ENCODE results near the gene GCNA.

Gene GCNA

DNA sequence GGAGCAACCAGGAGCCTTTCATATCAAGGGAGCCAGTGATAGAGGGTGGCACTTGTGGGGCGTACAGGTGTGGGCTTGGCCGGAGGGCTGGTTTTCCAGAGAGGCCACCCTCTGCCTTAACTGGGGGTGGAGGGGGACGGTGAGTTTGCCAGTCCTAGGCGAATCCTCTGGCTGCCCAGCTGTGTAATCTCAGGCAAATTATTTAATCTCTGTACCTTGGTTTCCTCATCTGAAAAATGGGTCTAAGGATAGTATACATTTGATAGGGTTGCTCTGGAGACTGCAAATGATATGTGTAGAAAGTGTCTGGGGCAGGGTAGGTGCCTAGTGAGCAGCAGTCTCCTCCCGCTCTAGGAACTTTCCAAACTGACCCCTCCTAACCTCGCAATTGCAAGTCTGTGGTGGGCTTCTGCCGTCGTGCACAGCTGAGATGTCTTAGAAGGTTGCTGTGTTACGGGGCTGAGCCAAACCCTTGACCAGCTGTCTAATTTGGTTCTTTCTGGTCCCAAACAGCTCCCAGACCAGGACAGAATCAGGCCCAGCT is 43.9 kb downstream of the GCNA start:
- H3K27me3 ChIP-seq, result no peaks in the 10 kb centered on the region
- no peaks in the 10 kb centered on the region for H3K36me3 ChIP-seq
- H3K4me3 ChIP-seq (ENCODE audit: low read depth, low read length), result no peak overlapping the region
- no peaks in the 10 kb centered on the region for H3K4me1 ChIP-seq
- TF ChIP-seq, protein P1, sequence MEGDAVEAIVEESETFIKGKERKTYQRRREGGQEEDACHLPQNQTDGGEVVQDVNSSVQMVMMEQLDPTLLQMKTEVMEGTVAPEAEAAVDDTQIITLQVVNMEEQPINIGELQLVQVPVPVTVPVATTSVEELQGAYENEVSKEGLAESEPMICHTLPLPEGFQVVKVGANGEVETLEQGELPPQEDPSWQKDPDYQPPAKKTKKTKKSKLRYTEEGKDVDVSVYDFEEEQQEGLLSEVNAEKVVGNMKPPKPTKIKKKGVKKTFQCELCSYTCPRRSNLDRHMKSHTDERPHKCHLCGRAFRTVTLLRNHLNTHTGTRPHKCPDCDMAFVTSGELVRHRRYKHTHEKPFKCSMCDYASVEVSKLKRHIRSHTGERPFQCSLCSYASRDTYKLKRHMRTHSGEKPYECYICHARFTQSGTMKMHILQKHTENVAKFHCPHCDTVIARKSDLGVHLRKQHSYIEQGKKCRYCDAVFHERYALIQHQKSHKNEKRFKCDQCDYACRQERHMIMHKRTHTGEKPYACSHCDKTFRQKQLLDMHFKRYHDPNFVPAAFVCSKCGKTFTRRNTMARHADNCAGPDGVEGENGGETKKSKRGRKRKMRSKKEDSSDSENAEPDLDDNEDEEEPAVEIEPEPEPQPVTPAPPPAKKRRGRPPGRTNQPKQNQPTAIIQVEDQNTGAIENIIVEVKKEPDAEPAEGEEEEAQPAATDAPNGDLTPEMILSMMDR (IDR thresholded peaks at IDR 0.05; ENCODE audit: low read depth, low read length), result no peak
- H3K9me3 ChIP-seq, result no peaks in the 10 kb centered on the region
- no peak for DNase-seq

- TF ChIP-seq, protein P1 (IDR thresholded peaks at IDR 0.05; ENCODE audit: low read depth, low read length), result 0 out of 2 replicates have a peak, but pooled peaks have one; percentile 5
- no peaks in the 10 kb centered on the region for H3K9me3 ChIP-seq
- H3K36me3 ChIP-seq, result no peaks in the 10 kb centered on the region
- H3K4me3 ChIP-seq (ENCODE audit: low read depth, low read length), result no peak overlapping the region
- H3K27me3 ChIP-seq, result no peaks in the 10 kb centered on the region
- no peaks in the 10 kb centered on the region for H3K4me1 ChIP-seq
- DNase-seq, result peak; percentile 40
These were observed 44.6 kb downstream of the GCNA start for GRCh38 chrX:71622576-71623450.

GRCh38 chrX:71623714-71624113 is 45.5 kb downstream of the GCNA start:
- TF ChIP-seq, protein P1 (IDR thresholded peaks at IDR 0.05; ENCODE audit: low read depth, low read length), result no peak
- Histone ChIP-seq H3K4me3 (ENCODE audit: low read depth, low read length) (no peak overlapping the region), H3K36me3 (no peaks in the 10 kb centered on the region), H3K27me3 (no peaks in the 10 kb centered on the region), H3K9me3 (no peaks in the 10 kb centered on the region), H3K4me1 (no peaks in the 10 kb centered on the region)
- no peak for DNase-seq

DNA sequence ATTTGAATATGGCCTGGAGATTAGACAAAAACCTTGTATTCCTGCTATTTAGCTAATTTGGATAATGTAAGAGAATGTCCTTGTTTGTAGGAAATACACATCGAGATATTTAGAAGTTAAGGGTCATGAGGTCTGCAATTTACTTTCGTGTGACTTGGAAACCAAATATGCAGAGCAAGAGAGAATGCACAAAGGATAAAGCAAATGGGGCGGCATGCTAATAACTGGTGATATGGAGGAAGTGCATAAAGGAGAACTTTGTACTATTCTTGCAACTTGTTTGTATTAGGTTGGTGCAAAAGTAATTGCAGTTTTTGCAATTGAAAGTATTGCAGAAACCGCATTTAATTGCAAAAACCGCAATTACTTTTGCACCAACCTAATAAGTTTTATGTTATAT is 47.2 kb downstream of the GCNA start:
- Histone ChIP-seq H3K4me1 (no peaks in the 10 kb centered on the region), H3K9me3 (no peaks in the 10 kb centered on the region), H3K4me3 (ENCODE audit: low read depth, low read length) (no peak overlapping the region), H3K36me3 (no peaks in the 10 kb centered on the region), H3K27me3 (no peaks in the 10 kb centered on the region)
- no peak for DNase-seq
- TF ChIP-seq, protein P1 (IDR thresholded peaks at IDR 0.05; ENCODE audit: low read depth, low read length), result no peak

DNA sequence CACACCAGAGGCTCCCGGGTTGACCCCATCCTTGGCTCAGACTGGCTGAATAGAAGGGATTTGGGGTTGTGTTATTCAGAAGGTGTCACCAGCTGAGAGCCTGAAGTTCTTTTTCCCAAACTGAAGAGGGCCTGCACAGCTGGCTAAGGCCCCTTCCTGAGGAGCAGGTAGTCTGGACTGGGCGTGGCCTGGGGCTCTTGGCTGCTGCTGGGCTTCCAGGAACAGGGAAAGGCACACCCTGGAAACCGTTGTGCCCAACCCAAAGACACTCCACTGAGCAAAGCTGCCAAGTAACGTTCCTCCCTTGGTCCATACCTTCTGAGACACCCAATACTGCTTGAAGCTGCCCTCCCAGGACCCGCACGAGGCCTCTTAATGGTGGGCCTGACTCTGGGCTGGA is 48.3 kb downstream of the GCNA start:
- Histone ChIP-seq H3K4me1 (no peaks in the 10 kb centered on the region), H3K36me3 (no peaks in the 10 kb centered on the region), H3K9me3 (no peaks in the 10 kb centered on the region), H3K4me3 (ENCODE audit: low read depth, low read length) (no peak overlapping the region), H3K27me3 (no peaks in the 10 kb centered on the region)
- DNase-seq, result no peak
- TF ChIP-seq, protein P1 (IDR thresholded peaks at IDR 0.05; ENCODE audit: low read depth, low read length), result no peak
